ENCODE measurements around the gene CLEC2A. TPM values are rescaled to one million over a fixed set of nuclear protein-coding genes. Genes with fewer than 3 reads are reported as not detected.

Gene CLEC2A
- total RNA-seq, 1 experiment from 2014 or later: not detected

DNA sequence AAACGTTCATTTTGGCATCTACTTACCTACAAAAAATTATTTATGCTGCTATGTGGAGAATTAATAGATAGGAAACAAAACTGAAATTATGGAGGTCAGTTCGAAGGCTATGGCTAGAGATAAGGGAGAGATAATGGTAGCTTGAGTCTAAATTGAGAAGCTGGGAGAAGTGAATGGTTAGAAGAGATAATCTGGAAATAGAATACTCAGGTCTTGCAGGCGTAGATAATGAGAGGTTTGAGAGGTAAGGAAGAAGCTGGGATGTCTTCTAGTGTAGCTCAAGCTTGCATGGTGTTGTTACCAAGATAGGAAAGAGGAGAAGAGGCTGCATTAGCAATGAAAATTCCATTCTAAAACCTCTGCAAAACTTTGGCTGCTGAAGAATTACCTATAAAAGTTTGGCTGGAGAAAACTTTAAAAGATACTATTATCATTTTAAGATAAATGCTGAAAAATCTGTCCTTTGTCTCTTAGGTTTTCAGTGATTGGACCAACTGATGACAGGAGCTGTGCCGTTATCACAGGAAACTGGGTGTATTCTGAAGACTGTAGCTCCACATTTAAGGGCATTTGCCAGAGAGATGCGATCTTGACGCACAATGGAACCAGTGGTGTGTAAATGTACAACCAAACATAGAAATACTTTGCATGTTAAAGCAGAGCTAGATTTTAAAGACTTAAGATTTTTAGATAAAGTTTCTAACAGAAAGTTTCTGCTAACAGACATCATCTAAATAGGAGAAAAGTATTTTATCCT is 36.8 kb downstream of the CLEC2A start:
- no peak overlapping the region for H3K27ac ChIP-seq (ENCODE audit: low read depth, low read length)
- H3K4me3 ChIP-seq (replicated peaks in 1 of 2; ENCODE audit: low read depth in 1 of 2, low read length in 2 of 2): no peak overlapping the region
- CTCF ChIA-PET: no interaction called here
- RAD21 ChIA-PET (ENCODE audit: low non-redundant PET in 1 of 2, low total read pairs in 2 of 2, uncharacterized antibody in 2 of 2, unreplicated experiment in 2 of 2): no interaction called here
- no peaks in the 10 kb centered on the region for H4K20me1 ChIP-seq (ENCODE audit: insufficient read depth)
- ATAC-seq: no peak
- no peaks in the 10 kb centered on the region for H3K9me3 ChIP-seq (ENCODE audit: control insufficient read depth in 1 of 2, insufficient read depth in 1 of 2, low read depth in 1 of 2, low read length in 2 of 2)
- no peaks in the 10 kb centered on the region for H3K79me2 ChIP-seq (ENCODE audit: insufficient read depth, low read length)
- no peak overlapping the region for H3K9ac ChIP-seq (ENCODE audit: low read length)
- POLR2A ChIA-PET: interaction anchor here (1.1 kb wide), 1 partner anchor 65 kb away, joined by 4 read pairs; no protein-coding TSS in a partner anchor
- intact Hi-C loops (cut with micrococcal nuclease): no loop called here
- no peaks in the 10 kb centered on the region for H3K4me1 ChIP-seq (ENCODE audit: control insufficient read depth in 1 of 2, insufficient read depth in 2 of 2, low read length in 2 of 2)
- H3K9me2 ChIP-seq (ENCODE audit: insufficient read depth): no peaks in the 10 kb centered on the region
- no peak overlapping the region for H2AFZ ChIP-seq (ENCODE audit: low read depth, low read length, poor library complexity, severe bottlenecking)
- TF ChIP-seq TCF7L2 (IDR thresholded peaks at IDR 0.05; ENCODE audit: borderline replicate concordance, extremely low read depth, insufficient read depth, insufficient read length): no peak
- TF ChIP-seq, protein P1, sequence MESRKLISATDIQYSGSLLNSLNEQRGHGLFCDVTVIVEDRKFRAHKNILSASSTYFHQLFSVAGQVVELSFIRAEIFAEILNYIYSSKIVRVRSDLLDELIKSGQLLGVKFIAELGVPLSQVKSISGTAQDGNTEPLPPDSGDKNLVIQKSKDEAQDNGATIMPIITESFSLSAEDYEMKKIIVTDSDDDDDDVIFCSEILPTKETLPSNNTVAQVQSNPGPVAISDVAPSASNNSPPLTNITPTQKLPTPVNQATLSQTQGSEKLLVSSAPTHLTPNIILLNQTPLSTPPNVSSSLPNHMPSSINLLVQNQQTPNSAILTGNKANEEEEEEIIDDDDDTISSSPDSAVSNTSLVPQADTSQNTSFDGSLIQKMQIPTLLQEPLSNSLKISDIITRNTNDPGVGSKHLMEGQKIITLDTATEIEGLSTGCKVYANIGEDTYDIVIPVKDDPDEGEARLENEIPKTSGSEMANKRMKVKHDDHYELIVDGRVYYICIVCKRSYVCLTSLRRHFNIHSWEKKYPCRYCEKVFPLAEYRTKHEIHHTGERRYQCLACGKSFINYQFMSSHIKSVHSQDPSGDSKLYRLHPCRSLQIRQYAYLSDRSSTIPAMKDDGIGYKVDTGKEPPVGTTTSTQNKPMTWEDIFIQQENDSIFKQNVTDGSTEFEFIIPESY (IDR thresholded peaks at IDR 0.05; ENCODE audit: extremely low read depth, insufficient replicate concordance, low read length): no peak
- no peak for TF ChIP-seq CBX3 (IDR thresholded peaks at IDR 0.05; ENCODE audit: low read depth)
- TF ChIP-seq, protein P2, sequence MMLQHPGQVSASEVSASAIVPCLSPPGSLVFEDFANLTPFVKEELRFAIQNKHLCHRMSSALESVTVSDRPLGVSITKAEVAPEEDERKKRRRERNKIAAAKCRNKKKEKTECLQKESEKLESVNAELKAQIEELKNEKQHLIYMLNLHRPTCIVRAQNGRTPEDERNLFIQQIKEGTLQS (IDR thresholded peaks at IDR 0.05): no peak
- TF ChIP-seq SP1 (IDR thresholded peaks at IDR 0.05; ENCODE audit: low read depth): no peak
- no peak for TF ChIP-seq FOSL1 (IDR thresholded peaks at IDR 0.05; ENCODE audit: low read depth)
- TF ChIP-seq EZH2phosphoT487 (IDR thresholded peaks at IDR 0.05; ENCODE audit: borderline replicate concordance): no peak
- no TSS peak for BruUV-seq (replicated peaks)
- H3K36me3 ChIP-seq (ENCODE audit: control insufficient read depth in 1 of 2, insufficient read depth in 2 of 2, low read length in 2 of 2): no peaks in the 10 kb centered on the region
- DNase-seq (ENCODE audit: low read depth, low spot score): no peak
- no peak overlapping the region for H3K4me2 ChIP-seq (ENCODE audit: low read length)
- H3K27me3 ChIP-seq (ENCODE audit: insufficient read depth, low read length): peaks cover 46% of the 10 kb centered on the region
